ENCODE results near the gene FBXL7.
A peak's percentile ranks its signal among the peaks of the same experiment; 100 is the strongest.

Gene FBXL7

DNA sequence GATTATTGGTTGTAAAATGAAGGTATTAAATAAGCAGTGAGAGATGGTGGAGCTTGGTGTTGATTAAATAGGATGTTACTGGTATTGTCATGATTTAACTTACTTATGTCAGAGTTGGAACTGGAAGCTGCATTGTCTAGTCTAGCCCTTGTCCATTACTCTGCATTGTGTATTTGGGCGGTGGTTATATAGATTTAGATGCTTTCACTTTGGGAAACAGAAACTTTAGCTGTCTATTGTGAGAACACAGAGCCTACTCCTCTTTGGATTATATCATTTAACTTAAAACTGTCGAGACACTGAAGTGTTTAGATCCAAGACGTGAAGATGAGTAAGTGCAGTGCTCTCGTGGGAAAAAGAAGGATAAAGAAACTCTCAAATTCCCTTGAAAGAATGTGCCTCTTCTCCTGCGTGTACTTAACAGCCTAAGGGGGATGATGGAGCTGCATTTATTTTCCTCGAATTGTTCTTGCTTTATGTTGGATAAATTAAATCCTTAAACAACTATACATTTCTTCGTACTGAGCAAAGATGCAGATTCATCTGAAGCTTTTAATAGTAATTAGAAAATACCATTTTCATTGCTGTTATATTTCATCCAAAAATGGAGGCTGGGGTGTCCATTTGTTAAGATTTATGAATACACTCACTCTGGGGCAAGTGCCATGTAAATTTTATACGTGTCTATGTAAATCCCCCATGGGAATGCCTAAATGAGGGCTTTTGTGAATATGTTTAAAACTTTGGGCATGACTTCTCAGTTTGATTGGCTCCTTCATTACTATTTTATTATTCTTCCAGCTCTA, 21.6 kb downstream of the FBXL7 start:
- no peaks in the 10 kb centered on the region for H3K4me1 ChIP-seq (ENCODE audit: control insufficient read depth in 1 of 2, insufficient read depth in 2 of 2, low read length in 2 of 2)
- no peaks in the 10 kb centered on the region for H3K27me3 ChIP-seq (ENCODE audit: insufficient read depth, low read length)
- H3K79me1 ChIP-seq (ENCODE audit: low read length) = no peaks in the 10 kb centered on the region
- H3K9me3 ChIP-seq (ENCODE audit: insufficient read depth, low read depth, low read length) = no peaks in the 10 kb centered on the region
- H3K36me3 ChIP-seq (ENCODE audit: control insufficient read depth in 1 of 2, insufficient read depth in 2 of 2, low read length in 2 of 2) = no peaks in the 10 kb centered on the region
- H2BK5ac ChIP-seq (ENCODE audit: low read depth, low read length, poor library complexity) = no peak overlapping the region
- no peak overlapping the region for H2AFZ ChIP-seq (ENCODE audit: insufficient read depth, low read length, poor library complexity)
- H2BK12ac ChIP-seq (ENCODE audit: low read length) = no peak overlapping the region
- H3K4me2 ChIP-seq (ENCODE audit: low read length) = no peak overlapping the region
- no peak overlapping the region for H3K14ac ChIP-seq (ENCODE audit: low read length)
- H3K4me3 ChIP-seq (ENCODE audit: low read depth, low read length) = no peak overlapping the region
- H4K12ac ChIP-seq (ENCODE audit: low read depth, low read length) = no peak overlapping the region
- no peak overlapping the region for H2AK5ac ChIP-seq (ENCODE audit: low read length)
- H4K91ac ChIP-seq (ENCODE audit: low read depth, low read length) = no peak overlapping the region
- no peak overlapping the region for H3K9ac ChIP-seq (ENCODE audit: low read length)
- no peak overlapping the region for H3K4ac ChIP-seq (ENCODE audit: low read depth, low read length)
- no peak overlapping the region for H4K8ac ChIP-seq (ENCODE audit: low read depth, low read length)
- no peak overlapping the region for H3K23ac ChIP-seq (ENCODE audit: low read length)
- no peak overlapping the region for H3K27ac ChIP-seq (ENCODE audit: low read depth, low read length)
- no peaks in the 10 kb centered on the region for H3K79me2 ChIP-seq (ENCODE audit: control insufficient read depth, insufficient read depth, low read length, poor library complexity)
- DNase-seq = no peak
- WGBS (ENCODE audit: extremely low coverage, insufficient coverage, insufficient read length) = no CpG with 5 or more reads among the region's 8 CpGs
- H3K18ac ChIP-seq (ENCODE audit: low read length) = no peak overlapping the region
- no peak overlapping the region for H2BK120ac ChIP-seq (ENCODE audit: insufficient read depth, low read length, poor library complexity)

DNA sequence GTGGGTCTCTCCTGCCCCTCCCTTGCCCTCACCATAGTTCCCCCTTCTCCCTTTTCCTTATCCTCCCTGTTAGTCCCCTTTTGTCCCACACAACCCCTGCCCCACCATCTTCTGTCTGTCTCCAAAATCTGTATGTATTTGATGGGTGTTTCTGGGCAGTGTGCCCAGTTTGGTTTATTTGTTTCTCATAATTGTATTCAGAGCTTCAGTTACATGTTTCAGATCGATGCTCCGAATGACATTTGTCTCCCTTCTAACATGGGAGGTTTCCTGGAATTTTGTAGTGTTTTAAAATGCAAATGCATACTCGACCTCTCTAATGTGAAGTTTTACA, 22.2 kb downstream of the FBXL7 start:
- no peak overlapping the region for H3K23ac ChIP-seq (ENCODE audit: low read length)

DNA sequence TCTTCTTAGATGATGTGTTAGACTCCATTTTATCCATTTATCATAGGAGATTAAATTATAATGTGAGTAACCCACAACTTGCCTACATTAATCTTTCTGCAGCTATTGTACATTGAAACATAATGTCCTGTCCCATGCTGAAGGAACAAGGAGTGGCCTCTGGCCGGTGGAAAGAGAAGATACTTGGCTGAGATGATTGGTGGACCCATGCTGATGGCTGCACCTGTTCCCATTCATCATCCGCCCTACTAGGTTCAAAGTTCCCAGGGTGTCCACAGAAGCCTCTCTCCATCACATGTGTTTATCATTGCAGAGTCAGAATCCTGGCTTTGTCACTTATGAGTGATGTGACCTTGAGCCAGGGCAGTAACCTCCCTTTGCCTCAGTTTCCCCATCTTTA, 24.7 kb downstream of the FBXL7 start:
- H3K4me2 ChIP-seq (ENCODE audit: low read length) = no peak overlapping the region
- no peak overlapping the region for H2AK5ac ChIP-seq (ENCODE audit: low read length)
- no peak overlapping the region for H2BK12ac ChIP-seq (ENCODE audit: low read length)
- no peak overlapping the region for H2AFZ ChIP-seq (ENCODE audit: insufficient read depth, low read length, poor library complexity)
- no CpG with 5 or more reads among the region's 2 CpGs for WGBS (ENCODE audit: extremely low coverage, insufficient coverage, insufficient read length)
- H4K8ac ChIP-seq (ENCODE audit: low read depth, low read length) = no peak overlapping the region
- no peaks in the 10 kb centered on the region for H3K36me3 ChIP-seq (ENCODE audit: control insufficient read depth in 1 of 2, insufficient read depth in 2 of 2, low read length in 2 of 2)
- no peak overlapping the region for H2BK120ac ChIP-seq (ENCODE audit: insufficient read depth, low read length, poor library complexity)
- H3K79me2 ChIP-seq (ENCODE audit: control insufficient read depth, insufficient read depth, low read length, poor library complexity) = no peaks in the 10 kb centered on the region
- no peaks in the 10 kb centered on the region for H3K9me3 ChIP-seq (ENCODE audit: insufficient read depth, low read depth, low read length)
- H2BK5ac ChIP-seq (ENCODE audit: low read depth, low read length, poor library complexity) = no peak overlapping the region
- DNase-seq = no peak
- no peaks in the 10 kb centered on the region for H3K27me3 ChIP-seq (ENCODE audit: insufficient read depth, low read length)
- H4K12ac ChIP-seq (ENCODE audit: low read depth, low read length) = no peak overlapping the region
- no peaks in the 10 kb centered on the region for H3K79me1 ChIP-seq (ENCODE audit: low read length)
- H3K14ac ChIP-seq (ENCODE audit: low read length) = no peak overlapping the region
- no peak overlapping the region for H3K4ac ChIP-seq (ENCODE audit: low read depth, low read length)
- H3K18ac ChIP-seq (ENCODE audit: low read length) = no peak overlapping the region
- H3K23ac ChIP-seq (ENCODE audit: low read length) = no peak overlapping the region
- H4K91ac ChIP-seq (ENCODE audit: low read depth, low read length) = no peak overlapping the region
- H3K9ac ChIP-seq (ENCODE audit: low read length) = no peak overlapping the region
- H3K27ac ChIP-seq (ENCODE audit: low read depth, low read length) = no peak overlapping the region
- H3K4me3 ChIP-seq (ENCODE audit: low read depth, low read length) = no peak overlapping the region
- H3K4me1 ChIP-seq (ENCODE audit: control insufficient read depth in 1 of 2, insufficient read depth in 2 of 2, low read length in 2 of 2) = no peaks in the 10 kb centered on the region

More for the DNA sequence above, 22.2 kb downstream of the FBXL7 start:
- no peak overlapping the region for H3K4me3 ChIP-seq (ENCODE audit: low read depth, low read length)
- no peaks in the 10 kb centered on the region for H3K4me1 ChIP-seq (ENCODE audit: control insufficient read depth in 1 of 2, insufficient read depth in 2 of 2, low read length in 2 of 2)
- H3K9ac ChIP-seq (ENCODE audit: low read length) = no peak overlapping the region
- H3K9me3 ChIP-seq (ENCODE audit: insufficient read depth, low read depth, low read length) = no peaks in the 10 kb centered on the region
- no peak overlapping the region for H4K8ac ChIP-seq (ENCODE audit: low read depth, low read length)
- no peaks in the 10 kb centered on the region for H3K79me1 ChIP-seq (ENCODE audit: low read length)
- WGBS (ENCODE audit: extremely low coverage, insufficient coverage, insufficient read length) = no CpG with 5 or more reads among the region's 3 CpGs
- H3K4ac ChIP-seq (ENCODE audit: low read depth, low read length) = no peak overlapping the region
- no peak for DNase-seq
- H4K12ac ChIP-seq (ENCODE audit: low read depth, low read length) = no peak overlapping the region
- H3K36me3 ChIP-seq (ENCODE audit: control insufficient read depth in 1 of 2, insufficient read depth in 2 of 2, low read length in 2 of 2) = no peaks in the 10 kb centered on the region
- no peaks in the 10 kb centered on the region for H3K27me3 ChIP-seq (ENCODE audit: insufficient read depth, low read length)
- H2BK5ac ChIP-seq (ENCODE audit: low read depth, low read length, poor library complexity) = no peak overlapping the region
- no peak overlapping the region for H3K14ac ChIP-seq (ENCODE audit: low read length)
- H3K79me2 ChIP-seq (ENCODE audit: control insufficient read depth, insufficient read depth, low read length, poor library complexity) = no peaks in the 10 kb centered on the region
- no peak overlapping the region for H3K27ac ChIP-seq (ENCODE audit: low read depth, low read length)
- H2BK120ac ChIP-seq (ENCODE audit: insufficient read depth, low read length, poor library complexity) = no peak overlapping the region
- no peak overlapping the region for H4K91ac ChIP-seq (ENCODE audit: low read depth, low read length)
- no peak overlapping the region for H3K18ac ChIP-seq (ENCODE audit: low read length)
- no peak overlapping the region for H2AFZ ChIP-seq (ENCODE audit: insufficient read depth, low read length, poor library complexity)
- no peak overlapping the region for H3K4me2 ChIP-seq (ENCODE audit: low read length)
- H2AK5ac ChIP-seq (ENCODE audit: low read length) = no peak overlapping the region
- no peak overlapping the region for H2BK12ac ChIP-seq (ENCODE audit: low read length)

DNA sequence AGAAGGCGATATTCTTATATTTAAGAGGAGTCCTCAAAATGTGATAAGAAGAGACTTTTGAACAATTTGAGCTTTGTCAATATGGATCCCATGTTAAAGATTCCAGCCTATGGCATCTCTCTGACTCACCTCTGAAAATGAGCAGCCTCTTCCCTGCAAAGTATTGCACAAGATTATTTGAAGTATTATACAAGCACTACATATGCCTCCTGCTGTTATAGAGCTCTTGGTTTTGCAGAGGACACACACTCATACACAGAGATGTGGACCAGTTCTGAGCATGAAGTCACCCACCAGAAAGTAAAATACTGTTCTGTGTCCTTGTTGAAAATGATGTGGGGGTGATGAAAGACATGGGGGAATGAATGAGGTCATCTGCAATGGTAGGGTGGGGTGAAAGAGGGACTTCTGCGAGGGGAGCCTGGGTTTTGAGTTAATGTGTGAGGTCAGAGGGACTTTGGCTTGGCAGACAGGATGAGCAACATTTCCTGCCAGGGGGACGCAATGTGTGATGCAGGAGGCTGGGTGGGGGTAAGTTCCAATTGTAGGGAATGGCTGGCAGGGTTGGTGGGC, 25.8 kb downstream of the FBXL7 start:
- Histone ChIP-seq H4K8ac (ENCODE audit: low read depth, low read length) (no peak overlapping the region), H3K4ac (ENCODE audit: low read depth, low read length) (no peak overlapping the region), H2AFZ (ENCODE audit: insufficient read depth, low read length, poor library complexity) (no peak overlapping the region), H3K9me3 (ENCODE audit: insufficient read depth, low read depth, low read length) (no peaks in the 10 kb centered on the region), H3K4me1 (ENCODE audit: control insufficient read depth in 1 of 2, insufficient read depth in 2 of 2, low read length in 2 of 2) (no peaks in the 10 kb centered on the region), H3K23ac (ENCODE audit: low read length) (no peak overlapping the region), H4K91ac (ENCODE audit: low read depth, low read length) (no peak overlapping the region), H3K27ac (ENCODE audit: low read depth, low read length) (no peak overlapping the region), H3K4me2 (ENCODE audit: low read length) (no peak overlapping the region), H2BK12ac (ENCODE audit: low read length) (no peak overlapping the region), H2BK5ac (ENCODE audit: low read depth, low read length, poor library complexity) (no peak overlapping the region), H2AK5ac (ENCODE audit: low read length) (no peak overlapping the region), H3K9ac (ENCODE audit: low read length) (peak overlapping the region; percentile 21), H3K18ac (ENCODE audit: low read length) (no peak overlapping the region), H4K12ac (ENCODE audit: low read depth, low read length) (no peak overlapping the region), H3K79me1 (ENCODE audit: low read length) (no peaks in the 10 kb centered on the region), H3K4me3 (ENCODE audit: low read depth, low read length) (no peak overlapping the region), H2BK120ac (ENCODE audit: insufficient read depth, low read length, poor library complexity) (no peak overlapping the region), H3K14ac (ENCODE audit: low read length) (no peak overlapping the region), H3K79me2 (ENCODE audit: control insufficient read depth, insufficient read depth, low read length, poor library complexity) (no peaks in the 10 kb centered on the region), H3K27me3 (ENCODE audit: insufficient read depth, low read length) (peaks cover 2% of the 10 kb centered on the region), H3K36me3 (ENCODE audit: control insufficient read depth in 1 of 2, insufficient read depth in 2 of 2, low read length in 2 of 2) (no peaks in the 10 kb centered on the region)
- no CpG with 5 or more reads among the region's 3 CpGs for WGBS (ENCODE audit: extremely low coverage, insufficient coverage, insufficient read length)
- DNase-seq = no peak
